GM19193 (cell line): ENCODE measurements around the gene FOXO6.

Experiments
- POLR2A ChIP-seq: IDR thresholded peaks from 4 replicates; pipeline ENCODE4 v1.6.1; 2011; ENCODE audit not compliant: insufficient read depth, insufficient read length; ENCODE audit errors: extremely low read depth

FOXO6 gene

DNA sequence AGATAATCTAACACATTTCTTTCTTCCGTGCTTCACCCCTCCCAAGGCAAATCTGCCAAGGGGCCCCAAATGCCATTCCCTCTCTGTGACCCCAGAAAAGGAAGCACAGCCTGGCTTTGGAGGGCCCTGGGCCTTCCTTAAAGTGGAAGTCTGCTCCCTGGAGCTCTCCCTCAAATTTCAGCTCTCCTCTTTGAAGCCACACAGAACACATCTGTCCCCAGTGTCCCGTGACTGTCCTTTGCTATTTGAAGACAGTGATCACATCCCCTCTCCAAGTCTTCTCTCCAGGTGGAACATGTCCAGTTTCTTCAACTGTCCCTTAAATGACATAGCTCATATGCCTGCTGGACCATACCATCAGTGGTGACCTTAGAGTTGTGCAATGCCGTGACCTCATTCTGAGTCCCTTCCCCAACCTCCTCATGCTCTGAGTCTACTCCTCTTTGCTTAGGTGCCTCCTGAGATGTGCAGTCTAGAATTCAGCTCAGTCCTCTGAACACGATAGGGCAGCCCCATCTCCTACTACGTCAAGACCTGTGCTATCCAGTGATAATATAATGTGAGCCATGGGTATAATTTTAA lies 18.4 kb upstream of the FOXO6 start:
- TF ChIP-seq POLR2A: no peak

DNA sequence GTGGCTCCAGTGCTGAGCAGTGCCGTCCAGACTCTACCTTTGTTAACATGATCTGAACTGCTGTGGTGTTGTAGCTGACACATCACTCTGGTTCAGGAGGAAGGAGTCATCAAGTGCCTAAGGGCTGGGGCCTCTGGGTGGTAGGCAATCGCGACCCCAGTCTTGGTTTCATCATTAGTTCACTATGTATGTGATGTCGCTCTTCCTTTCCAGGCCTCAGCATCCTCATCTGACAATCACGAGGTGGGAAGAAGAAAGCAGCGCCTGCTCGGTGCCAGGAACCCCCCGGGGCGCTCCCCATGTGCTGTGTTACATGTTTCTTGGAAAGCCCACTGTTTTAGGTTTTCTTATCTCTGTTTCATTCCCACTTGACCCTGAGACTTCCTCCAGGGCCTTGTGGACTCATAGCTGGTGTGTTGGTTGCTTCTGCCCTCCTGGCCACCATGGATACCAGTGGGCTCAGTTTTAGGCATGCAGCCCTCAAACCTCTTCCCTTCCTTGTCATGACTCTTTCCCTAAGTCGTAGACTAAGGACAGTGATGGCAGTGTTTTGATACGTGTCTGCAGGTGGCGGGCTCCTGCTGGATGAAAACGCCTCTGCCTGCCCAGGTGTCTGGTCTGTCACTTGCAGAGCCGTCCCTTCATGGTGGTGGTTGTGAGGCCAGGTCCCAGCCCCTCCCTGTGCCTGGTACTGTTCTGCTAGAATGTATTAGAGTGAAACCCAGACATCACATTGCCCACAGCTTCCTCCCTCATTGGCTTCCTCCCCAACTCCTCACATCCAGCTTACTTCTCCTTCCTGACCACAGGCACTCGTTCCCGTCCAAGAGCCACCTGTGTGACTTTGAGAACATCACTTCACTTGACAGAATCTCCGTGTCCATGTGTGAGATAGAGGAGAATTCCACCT lies 17.2 kb upstream of the FOXO6 start:
- no peak for TF ChIP-seq POLR2A

DNA sequence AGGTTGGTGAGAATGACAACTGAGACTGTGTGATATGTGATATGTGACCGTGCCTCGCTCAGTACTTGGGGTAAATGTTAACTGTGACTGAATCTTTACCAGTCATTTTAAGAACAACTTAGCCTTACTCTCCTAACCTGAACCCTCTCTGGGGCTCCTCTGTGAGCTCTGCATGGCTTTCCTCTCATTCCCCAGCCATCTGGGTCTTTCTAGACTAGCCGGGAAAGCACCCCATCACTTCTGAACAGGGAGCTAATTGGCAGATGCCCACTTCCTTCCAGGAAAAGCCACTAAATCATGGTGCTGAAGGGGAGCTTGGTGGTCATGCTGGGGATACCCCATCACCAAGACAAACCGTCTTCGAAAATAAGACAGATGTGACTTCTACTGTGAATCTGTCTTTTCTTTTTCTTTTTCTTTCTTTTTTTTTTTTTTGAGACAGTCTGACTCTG lies 16.5 kb upstream of the FOXO6 start:
- TF ChIP-seq POLR2A: no peak

DNA sequence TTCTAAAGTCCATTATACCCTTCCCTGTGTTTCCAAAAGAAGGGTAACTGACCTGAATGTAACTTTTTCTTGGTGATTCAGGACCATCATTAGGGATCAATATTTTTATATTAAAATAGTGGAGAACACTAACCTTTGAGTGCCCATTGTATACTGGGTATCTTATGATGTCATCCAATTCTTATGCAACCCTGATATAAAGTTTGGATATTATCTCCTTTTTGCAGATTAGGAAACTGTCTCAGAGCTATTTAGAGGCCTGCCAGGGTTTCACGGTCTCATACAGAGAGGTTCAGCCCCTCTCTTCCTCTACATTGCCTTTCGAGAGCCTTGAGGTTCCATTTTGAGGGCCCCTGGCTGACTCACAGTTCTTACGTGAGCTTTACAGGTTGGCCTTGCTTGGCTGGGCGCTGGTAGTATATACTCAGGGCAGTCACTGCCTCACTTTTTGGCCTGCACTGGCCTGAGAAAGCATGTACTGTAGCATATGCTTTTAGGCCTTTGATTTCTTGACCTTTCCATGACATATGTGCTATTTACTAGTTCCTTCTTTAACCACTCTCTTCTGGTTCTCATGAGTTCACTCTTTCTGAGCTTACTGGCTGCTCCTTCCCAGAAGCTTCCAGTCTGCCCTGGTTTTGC lies 15.7 kb upstream of the FOXO6 start:
- TF ChIP-seq POLR2A: no peak

DNA sequence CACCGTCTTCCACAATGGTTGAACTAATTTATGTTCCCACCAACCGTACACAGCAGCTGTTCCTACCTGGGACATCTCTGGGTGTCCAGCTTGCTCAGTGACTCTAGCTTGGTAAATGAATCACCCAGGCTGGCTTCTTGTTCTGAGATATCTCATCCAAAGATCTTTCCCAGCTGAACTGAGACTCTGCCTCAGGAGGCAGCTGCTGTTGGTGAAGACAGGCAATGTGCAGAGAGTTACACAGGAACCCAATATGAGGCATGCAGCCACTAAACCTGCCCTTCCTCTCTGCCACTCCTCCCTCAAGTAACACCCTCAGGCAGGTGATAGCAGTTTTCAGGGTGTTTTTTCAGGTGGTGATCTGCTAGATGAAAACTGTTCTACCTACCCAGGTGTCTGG lies 14.0 kb upstream of the FOXO6 start:
- TF ChIP-seq POLR2A: no peak

DNA sequence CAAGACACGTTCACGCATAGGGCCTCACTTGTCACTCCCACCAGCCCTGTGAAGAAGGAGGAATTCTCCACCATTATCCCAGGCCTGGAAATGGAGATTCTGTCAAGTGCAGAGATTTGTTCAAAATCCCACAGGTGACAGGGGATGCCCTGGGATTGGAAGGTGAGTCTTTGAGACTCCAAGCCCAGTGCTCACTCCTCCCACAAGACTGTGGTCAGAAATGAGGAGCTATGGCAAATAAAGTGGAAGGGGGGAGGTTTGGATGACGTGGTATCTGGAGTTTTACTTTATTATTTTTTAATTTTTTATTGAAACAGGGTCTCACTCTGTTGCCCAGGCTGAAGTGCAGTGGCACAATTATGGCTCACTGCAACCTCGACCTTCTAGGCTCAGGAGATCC lies 12.8 kb upstream of the FOXO6 start:
- TF ChIP-seq POLR2A: no peak

DNA sequence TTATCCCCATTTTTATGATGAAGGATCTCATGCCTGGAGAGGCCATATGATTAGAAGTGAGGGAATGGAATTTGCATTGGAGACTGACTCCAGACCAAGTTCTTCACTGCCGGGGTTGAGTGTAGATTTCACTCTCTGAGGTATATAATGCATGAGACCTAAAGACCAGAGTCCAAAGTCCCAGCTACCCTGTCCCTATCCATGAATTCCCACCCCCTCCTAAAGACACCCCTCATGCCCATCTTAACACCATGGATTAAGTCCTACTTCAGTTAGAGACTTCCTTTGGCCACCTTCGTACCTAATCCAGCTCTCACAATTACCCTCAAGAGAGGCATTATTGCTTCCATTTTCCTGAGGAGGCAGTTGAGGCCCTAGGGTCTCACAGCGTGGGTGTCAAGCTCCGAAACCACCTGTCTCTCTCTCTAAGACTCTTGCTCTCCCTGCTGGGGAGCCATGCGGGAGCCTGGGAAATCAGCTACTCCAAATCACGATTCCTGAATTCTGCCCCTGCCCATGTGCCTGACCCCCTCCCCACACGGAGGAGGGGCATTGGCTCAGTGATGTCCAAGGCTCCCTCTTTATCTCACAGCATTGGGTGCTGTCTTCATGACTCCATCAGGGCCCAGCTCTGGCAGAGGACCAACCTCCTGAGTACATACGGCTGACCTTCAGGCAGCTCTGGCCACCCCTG lies 11.7 kb upstream of the FOXO6 start:
- no peak for TF ChIP-seq POLR2A

DNA sequence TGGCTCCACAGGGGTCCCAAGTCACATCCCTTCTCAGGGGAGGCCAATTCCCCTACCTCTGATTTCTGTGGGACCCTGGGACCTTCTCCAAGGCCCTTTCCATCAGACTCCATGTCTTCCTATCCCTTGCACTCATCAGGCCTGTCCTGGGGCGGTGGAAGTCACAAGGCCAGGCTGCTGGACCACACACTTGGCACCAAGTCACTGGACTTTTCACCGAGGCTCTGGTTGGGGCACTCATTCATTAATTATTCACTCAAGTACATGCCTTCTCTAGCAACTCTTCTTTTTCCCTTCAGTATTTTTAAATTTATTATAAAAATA lies 11.2 kb upstream of the FOXO6 start:
- TF ChIP-seq POLR2A: no peak

DNA sequence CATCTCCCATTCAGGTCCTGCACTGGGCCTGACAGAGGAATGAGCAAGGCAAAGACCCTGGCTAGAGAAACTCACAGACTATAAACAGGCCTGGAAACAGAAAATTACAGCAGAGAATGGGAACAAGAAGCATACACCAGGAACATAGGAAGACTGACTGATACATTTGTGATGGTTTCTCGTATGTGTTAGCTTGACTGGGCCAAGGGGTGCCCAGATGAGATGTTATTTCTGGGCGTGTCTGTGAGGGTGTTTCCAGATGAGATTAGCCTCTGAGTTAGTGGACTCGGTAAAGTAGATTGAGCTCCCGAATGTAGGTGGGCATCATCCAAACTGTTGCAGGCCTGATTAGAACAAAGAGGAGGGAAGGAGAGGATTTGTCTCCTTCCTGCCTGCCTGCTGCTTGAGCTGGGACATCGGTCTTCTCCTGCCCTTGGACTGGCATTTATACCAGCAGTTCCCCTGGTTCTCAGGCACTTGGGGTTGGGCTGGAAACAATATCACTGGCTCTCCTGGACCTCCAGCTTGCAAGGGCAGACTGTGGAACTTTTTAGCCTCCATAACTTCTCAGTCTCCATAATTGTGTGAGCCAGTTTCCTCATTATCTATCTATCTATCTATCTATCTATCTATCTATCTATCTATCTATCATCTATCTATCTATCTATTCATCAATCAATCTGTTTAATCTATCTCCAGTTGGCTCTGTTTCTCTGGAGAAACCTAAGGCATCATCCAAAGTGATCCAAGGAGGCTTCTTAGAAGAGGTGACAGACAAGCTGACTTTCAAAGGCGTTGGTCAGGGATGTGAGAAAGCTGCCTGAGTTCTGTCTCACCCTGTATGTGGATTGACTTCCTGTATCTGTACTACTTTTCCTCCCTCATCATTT lies 9.7 kb upstream of the FOXO6 start:
- TF ChIP-seq POLR2A: no peak

DNA sequence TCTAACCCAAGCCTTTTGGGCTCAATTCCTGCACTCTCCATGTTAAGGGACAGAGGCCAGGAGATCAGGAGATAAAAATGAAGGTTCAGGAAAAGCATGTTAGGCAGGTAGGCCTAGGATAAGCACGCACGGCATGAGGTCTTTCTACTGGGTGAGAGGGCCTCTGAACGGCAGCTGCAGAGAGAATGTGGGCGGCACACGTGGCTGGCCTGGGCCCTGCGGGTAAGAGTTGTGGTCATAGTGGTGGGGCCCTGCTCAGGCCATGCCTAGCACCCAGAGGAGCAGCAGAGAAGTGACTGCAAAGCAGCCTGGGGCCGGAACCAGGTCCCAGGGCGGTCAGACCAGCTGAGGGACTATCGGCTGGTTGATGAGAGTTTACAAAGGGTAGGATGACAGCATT lies 7.5 kb upstream of the FOXO6 start:
- TF ChIP-seq POLR2A: no peak

DNA sequence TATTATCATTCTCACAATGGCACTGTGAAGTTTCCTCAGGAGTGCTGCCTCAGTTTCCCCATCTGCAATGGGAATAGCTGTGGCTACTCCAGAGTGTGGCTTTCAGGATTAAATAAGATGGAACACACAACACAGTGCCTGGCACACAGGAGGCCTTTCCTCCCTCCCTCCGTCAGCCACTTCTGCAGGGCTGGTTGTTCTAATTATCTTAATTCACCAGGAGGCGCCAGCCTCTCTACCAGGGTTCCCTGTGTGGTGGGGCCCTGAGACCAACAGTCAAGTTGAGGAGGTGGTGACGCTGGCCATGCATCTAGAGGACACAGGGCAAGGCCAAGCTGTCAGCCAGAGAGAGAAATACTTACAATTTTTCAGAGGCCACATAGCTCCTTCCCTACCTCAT lies 6.3 kb upstream of the FOXO6 start:
- TF ChIP-seq POLR2A: no peak

DNA sequence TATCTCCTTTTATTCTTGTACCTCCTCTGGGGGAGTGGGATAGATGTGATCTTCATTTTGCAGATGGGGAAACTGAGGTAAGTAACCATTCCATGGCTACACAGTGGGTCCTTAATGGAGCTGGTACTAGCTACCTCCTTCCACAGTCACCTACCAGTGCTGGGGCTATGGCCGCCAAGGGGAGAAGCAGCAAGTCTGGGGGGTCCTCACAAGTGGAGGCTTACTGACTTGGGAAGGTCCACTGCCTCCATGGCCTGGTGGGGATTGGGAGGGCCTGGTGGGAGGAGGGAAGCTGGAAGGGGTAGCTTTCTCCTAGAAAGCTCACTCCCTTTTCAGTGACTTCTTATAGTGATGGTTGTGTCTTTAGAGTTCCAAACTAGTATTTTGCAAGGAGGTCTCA lies 5.9 kb upstream of the FOXO6 start:
- no peak for TF ChIP-seq POLR2A

DNA sequence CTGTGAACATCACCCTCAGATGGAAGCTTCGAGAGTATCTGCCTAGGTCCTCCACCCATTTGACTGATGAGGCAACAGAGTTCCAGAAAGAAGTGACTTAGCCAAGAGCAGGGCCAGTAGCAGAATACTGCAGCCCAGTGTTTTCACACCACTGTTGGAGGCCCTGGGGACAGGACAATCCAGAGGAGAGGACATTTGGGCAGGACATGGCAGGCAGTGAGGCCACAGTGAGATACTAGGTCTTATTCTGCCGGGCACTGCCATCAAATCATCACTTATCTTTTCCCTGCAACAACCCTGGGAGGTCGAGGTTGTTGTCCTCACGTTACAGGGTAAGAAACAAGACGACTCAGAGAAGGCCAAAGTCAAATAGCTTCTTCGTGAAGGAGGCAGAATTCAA lies 5.5 kb upstream of the FOXO6 start:
- no peak for TF ChIP-seq POLR2A

DNA sequence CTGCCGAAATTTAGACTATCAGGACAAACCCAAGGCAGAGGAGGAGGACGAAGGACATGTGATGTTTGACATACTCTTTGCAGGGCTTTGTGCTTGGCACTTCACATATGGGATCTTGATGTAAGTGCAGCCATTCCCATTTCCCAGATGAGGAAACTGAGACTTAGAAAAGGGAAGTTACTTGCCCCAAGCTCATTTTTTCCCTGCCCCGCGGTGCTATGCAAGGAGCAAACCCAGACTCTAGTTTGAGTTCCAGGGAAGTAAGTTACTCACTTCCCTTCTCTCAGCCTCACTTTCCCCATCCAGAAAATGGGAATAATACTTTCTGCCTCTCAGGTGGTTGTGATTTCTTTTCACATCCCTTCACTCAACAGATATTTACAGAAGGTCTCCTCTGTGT lies 4.5 kb upstream of the FOXO6 start:
- TF ChIP-seq POLR2A: no peak
